AG09309 (cell line): Measurements from ENCODE around the gene DHRSX.
"Not testable (repeated sequence)": the region's sequence is repeated elsewhere in the genome, so short reads cannot be mapped to it uniquely, and the experiment has no call there.

ENCODE experiments used
- DNase-seq: peaks from one replicate; pipeline ENCODE4 v3.0.0-alpha.2; 2010; ENCODE audit warnings: low read depth
- H3K4me3 ChIP-seq: 2 replicates; pipeline ENCODE4 v1.5.1; 2011; ENCODE audit warnings: mild to moderate bottlenecking, low read depth, low read length, moderate library complexity; ENCODE audit not compliant: control insufficient read depth
- CTCF ChIP-seq: IDR thresholded peaks from 2 replicates; pipeline ENCODE4 v1.5.1; 2011; ENCODE audit warnings: mild to moderate bottlenecking, low read depth, low read length, inconsistent platforms; ENCODE audit not compliant: insufficient read depth, control insufficient read depth; ENCODE audit errors: missing control alignments

DHRSX gene

GRCh38 chrX:2469196-2469685 lies 31.5 kb downstream of the DHRSX start:
- no peak for TF ChIP-seq CTCF
- no peak overlapping the region for H3K4me3 ChIP-seq
- no peak for DNase-seq

GRCh38 chrX:2468261-2469195 lies 32.2 kb downstream of the DHRSX start:
- H3K4me3 ChIP-seq, result no peak overlapping the region
- no peak for TF ChIP-seq CTCF
- DNase-seq, result no peak

- TF ChIP-seq CTCF, result no peak
- no peak for DNase-seq
- no peak overlapping the region for H3K4me3 ChIP-seq
Observed at GRCh38 chrX:2466876-2467656, 33.7 kb downstream of the DHRSX start.

- no peak overlapping the region for H3K4me3 ChIP-seq
- TF ChIP-seq CTCF, result no peak
- no peak for DNase-seq
Observed at GRCh38 chrX:2464677-2465166, 36.1 kb downstream of the DHRSX start.

GRCh38 chrX:2463973-2464676 lies 36.7 kb downstream of the DHRSX start:
- no peak for DNase-seq
- TF ChIP-seq CTCF, result no peak
- H3K4me3 ChIP-seq, result no peak overlapping the region

GRCh38 chrX:2463481-2463880 lies 37.3 kb downstream of the DHRSX start:
- H3K4me3 ChIP-seq, DNase-seq: not testable (repeated sequence)

GRCh38 chrX:2462780-2463179 lies 38.0 kb downstream of the DHRSX start:
- H3K4me3 ChIP-seq, result no peak overlapping the region
- no peak for DNase-seq
- no peak for TF ChIP-seq CTCF
